PC-9 (cell line): Measurements from ENCODE around the gene LHX8. TPM values are rescaled to one million over a fixed set of nuclear protein-coding genes. Genes with fewer than 3 reads are reported as not detected.
"Not testable (repeated sequence)": the region's sequence is repeated elsewhere in the genome, so short reads cannot be mapped to it uniquely, and the experiment has no call there.

Source experiments
- BruUV-seq: library from RNA; stranded (reverse); fragments of 400-500 nt; replicated peaks from 2 replicates; lab custom pipeline; 2021; lab: Mats Ljungman, UMichigan
- CTCF ChIA-PET: fragments of 300-600 bp; sonication (Branson Sonifier 250); formaldehyde crosslinking; loops from one replicate; lab custom pipeline; 2022; ENCODE audit warnings: antibody characterized with exemption; lab: Charles Lee
- POLR2A ChIA-PET: fragments of 300-600 bp; sonication (Branson Sonifier 250); formaldehyde crosslinking; loops from one replicate; lab custom pipeline; 2022; ENCODE audit warnings: antibody characterized with exemption; ENCODE audit not compliant: unreplicated experiment; lab: Charles Lee
- DNase-seq, 2 experiments: peaks; one replicate each; pipeline versions ENCODE4 v3.0.0 to v3.0.0-alpha.2; 2015 to 2022; ENCODE audit warnings: mixed read lengths in 1 of 2
- H2AFZ ChIP-seq: fragments of 200-600 bp; sonication (generic); 2 replicates; pipeline ENCODE4 v1.8.1; 2017; ENCODE audit warnings: antibody characterized with exemption
- H3F3A ChIP-seq: fragments of 200-600 bp; sonication (generic); 2 replicates; pipeline ENCODE4 v1.8.1; 2017; ENCODE audit warnings: antibody characterized with exemption, mild to moderate bottlenecking, low read depth; ENCODE audit not compliant: insufficient read depth
- H3K27ac ChIP-seq: fragments of 200-600 bp; sonication (generic); 2 replicates; pipeline ENCODE4 v1.6.1; 2016; ENCODE audit warnings: mixed run types
- H3K27me3 ChIP-seq: fragments of 200-600 bp; sonication (generic); 2 replicates; pipeline ENCODE4 v1.6.1; 2016; ENCODE audit warnings: low read depth, mixed run types; ENCODE audit not compliant: insufficient read depth
- H3K36me3 ChIP-seq: fragments of 200-600 bp; sonication (generic); 2 replicates; pipeline ENCODE4 v1.6.1; 2016; ENCODE audit warnings: low read depth, mixed run types
- H3K4me1 ChIP-seq: fragments of 200-600 bp; sonication (generic); replicated peaks from 2 replicates; pipeline ENCODE4 v1.6.1; 2016; ENCODE audit warnings: mixed run types; ENCODE audit not compliant: insufficient read depth
- H3K4me2 ChIP-seq: fragments of 200-600 bp; sonication (generic); 2 replicates; pipeline ENCODE4 v1.6.1; 2017; ENCODE audit warnings: mixed run types
- H3K4me3 ChIP-seq: fragments of 200-600 bp; sonication (generic); 2 replicates; pipeline ENCODE4 v1.6.1; 2016; ENCODE audit warnings: mixed run types
- H3K79me2 ChIP-seq: fragments of 200-600 bp; sonication (generic); 2 replicates; pipeline ENCODE4 v1.6.1; 2017; ENCODE audit warnings: low read depth, mixed run types
- H3K9me2 ChIP-seq: fragments of 200-600 bp; sonication (generic); 2 replicates; pipeline ENCODE4 v1.8.1; 2017; ENCODE audit warnings: mild to moderate bottlenecking; ENCODE audit not compliant: insufficient read depth
- H3K9me3 ChIP-seq: fragments of 200-600 bp; sonication (generic); 2 replicates; pipeline ENCODE4 v1.8.1; 2016; ENCODE audit warnings: low read depth; ENCODE audit not compliant: insufficient read depth
- H4K20me1 ChIP-seq: fragments of 200-600 bp; sonication (generic); 2 replicates; pipeline ENCODE4 v1.8.1; 2017; ENCODE audit not compliant: insufficient read depth
- EZH2 ChIP-seq: fragments of 200-600 bp; sonication (generic); IDR thresholded peaks from 2 replicates; pipeline ENCODE4 v1.8.0; 2017; ENCODE audit warnings: antibody characterized with exemption, low read depth
- intact Hi-C: fragments of 100-400 bp; cut with micrococcal nuclease; formaldehyde crosslinking; loops from one replicate; pipeline ENCODE4 v1.10.0; 2022; ENCODE audit not compliant: unreplicated experiment
- total RNA-seq: library from RNA; stranded (reverse); gene quantifications from 2 replicates; pipeline ENCODE4 v1.2.3, GENCODE V29; 2021
- TF ChIP-seq, protein P1 (sequence below): fragments of 200-600 bp; sonication (generic); conservative IDR thresholded peaks from 2 replicates; pipeline ENCODE4 v1.6.1; 2017; ENCODE audit warnings: mixed run types, antibody characterized with exemption, mild to moderate bottlenecking, moderate library complexity

LHX8 gene
- total RNA-seq, 1 experiment from 2014 or later, result not detected

DNA sequence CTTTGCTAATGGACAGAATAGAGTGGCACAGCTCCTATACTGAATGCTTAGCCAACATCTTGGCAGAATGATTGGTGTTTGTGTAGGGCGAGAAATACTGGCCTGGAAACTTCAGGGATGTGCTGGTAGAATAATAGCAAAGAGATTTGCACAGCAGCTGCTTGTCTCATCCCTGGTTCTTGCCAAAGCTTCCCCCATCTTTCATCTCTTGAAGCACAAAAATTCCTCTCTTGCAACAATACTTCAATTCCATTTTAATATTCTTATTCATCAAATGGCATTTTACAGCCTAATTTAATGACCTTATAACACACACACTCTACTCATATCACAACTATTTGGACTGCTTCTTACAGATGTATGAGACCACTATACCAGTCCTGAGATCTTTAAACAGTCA is 37.7 kb downstream of the LHX8 start:
- Histone ChIP-seq H3F3A (no peaks in the 10 kb centered on the region), H3K27ac (no peak overlapping the region), H3K27me3 (no peaks in the 10 kb centered on the region), H3K4me3 (no peak overlapping the region), H3K36me3 (no peaks in the 10 kb centered on the region), H2AFZ (no peak overlapping the region), H3K4me1 (no peaks in the 10 kb centered on the region), H3K9me2 (no peaks in the 10 kb centered on the region), H4K20me1 (no peaks in the 10 kb centered on the region), H3K4me2 (no peak overlapping the region), H3K79me2 (no peaks in the 10 kb centered on the region), H3K9me3 (no peaks in the 10 kb centered on the region)
- intact Hi-C loops, result no loop called here
- DNase-seq, result no peak
- CTCF ChIA-PET, result no interaction called here
- POLR2A ChIA-PET, result no interaction called here
- TF ChIP-seq, protein P1, sequence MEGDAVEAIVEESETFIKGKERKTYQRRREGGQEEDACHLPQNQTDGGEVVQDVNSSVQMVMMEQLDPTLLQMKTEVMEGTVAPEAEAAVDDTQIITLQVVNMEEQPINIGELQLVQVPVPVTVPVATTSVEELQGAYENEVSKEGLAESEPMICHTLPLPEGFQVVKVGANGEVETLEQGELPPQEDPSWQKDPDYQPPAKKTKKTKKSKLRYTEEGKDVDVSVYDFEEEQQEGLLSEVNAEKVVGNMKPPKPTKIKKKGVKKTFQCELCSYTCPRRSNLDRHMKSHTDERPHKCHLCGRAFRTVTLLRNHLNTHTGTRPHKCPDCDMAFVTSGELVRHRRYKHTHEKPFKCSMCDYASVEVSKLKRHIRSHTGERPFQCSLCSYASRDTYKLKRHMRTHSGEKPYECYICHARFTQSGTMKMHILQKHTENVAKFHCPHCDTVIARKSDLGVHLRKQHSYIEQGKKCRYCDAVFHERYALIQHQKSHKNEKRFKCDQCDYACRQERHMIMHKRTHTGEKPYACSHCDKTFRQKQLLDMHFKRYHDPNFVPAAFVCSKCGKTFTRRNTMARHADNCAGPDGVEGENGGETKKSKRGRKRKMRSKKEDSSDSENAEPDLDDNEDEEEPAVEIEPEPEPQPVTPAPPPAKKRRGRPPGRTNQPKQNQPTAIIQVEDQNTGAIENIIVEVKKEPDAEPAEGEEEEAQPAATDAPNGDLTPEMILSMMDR, result no peak
- no TSS peak for BruUV-seq

DNA sequence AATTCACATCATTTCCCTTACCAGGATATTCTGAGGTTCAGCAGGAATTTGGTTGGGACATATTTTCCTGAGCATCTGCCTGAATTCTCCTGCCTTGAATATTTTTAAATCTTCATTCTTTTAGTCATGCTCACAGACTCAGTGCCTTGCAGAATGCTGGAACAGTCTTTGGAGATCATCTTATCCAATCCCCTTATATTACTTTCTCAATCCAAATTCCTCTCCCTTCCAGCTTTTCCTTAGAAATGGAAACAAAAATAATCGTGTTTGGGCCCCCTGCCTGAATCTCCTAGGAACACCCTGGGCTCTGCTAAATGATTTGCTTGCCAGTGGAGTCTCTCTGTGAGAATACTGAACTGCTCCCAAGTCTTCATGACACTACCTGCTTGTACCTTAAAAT is 38.4 kb downstream of the LHX8 start:
- no peaks in the 10 kb centered on the region for H3F3A ChIP-seq
- no peaks in the 10 kb centered on the region for H3K79me2 ChIP-seq
- no peaks in the 10 kb centered on the region for H3K9me3 ChIP-seq
- no peak overlapping the region for H3K4me3 ChIP-seq
- ChIA-PET POLR2A (no interaction called here), CTCF (no interaction called here)
- H3K4me2 ChIP-seq, result no peak overlapping the region
- H2AFZ ChIP-seq, result no peak overlapping the region
- H3K27ac ChIP-seq, result no peak overlapping the region
- no peaks in the 10 kb centered on the region for H4K20me1 ChIP-seq
- no peaks in the 10 kb centered on the region for H3K36me3 ChIP-seq
- DNase-seq, result no peak
- TF ChIP-seq, protein P1, result no peak
- TF ChIP-seq EZH2, result no peak
- intact Hi-C loops, result no loop called here
- no peaks in the 10 kb centered on the region for H3K4me1 ChIP-seq
- no peaks in the 10 kb centered on the region for H3K27me3 ChIP-seq
- no peaks in the 10 kb centered on the region for H3K9me2 ChIP-seq
- no TSS peak for BruUV-seq

DNA sequence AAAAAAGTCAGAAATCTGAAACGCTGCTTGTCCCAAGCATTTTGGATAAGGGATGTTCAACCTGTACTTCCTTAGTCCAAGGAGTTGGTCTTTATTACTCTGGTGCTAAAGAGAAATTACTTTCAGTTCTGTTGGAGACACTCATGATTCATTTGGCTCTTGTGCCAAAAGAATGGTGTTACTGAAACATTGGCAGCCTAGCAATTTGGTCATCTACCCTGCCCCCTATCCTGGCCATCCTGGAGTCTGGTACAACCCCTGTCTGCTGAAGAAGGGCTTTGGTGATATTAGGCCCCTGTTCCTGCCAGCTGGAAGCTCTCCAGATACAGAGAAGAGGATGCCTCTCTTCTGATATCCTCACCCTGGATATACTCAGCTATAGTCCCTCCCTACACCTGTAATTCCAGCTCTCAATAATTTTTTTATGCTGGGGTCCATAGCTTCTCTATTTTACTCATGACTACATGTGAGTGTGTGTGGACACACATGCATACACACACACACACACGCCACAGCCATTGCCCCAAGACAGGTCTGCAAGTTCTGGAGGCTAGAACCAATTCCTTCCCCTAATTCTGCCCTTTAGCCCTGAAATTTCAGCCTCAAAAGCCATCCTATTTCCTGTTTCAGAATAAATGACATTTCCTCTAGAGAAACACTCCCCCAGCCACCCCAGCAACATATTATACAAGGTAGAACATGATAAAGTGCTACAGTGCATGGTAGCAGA is 40.0 kb downstream of the LHX8 start:
- POLR2A ChIA-PET, result interaction anchor here (0.7 kb wide), 1 partner anchor 108 kb away, joined by 5 read pairs; no protein-coding TSS in a partner anchor

DNA sequence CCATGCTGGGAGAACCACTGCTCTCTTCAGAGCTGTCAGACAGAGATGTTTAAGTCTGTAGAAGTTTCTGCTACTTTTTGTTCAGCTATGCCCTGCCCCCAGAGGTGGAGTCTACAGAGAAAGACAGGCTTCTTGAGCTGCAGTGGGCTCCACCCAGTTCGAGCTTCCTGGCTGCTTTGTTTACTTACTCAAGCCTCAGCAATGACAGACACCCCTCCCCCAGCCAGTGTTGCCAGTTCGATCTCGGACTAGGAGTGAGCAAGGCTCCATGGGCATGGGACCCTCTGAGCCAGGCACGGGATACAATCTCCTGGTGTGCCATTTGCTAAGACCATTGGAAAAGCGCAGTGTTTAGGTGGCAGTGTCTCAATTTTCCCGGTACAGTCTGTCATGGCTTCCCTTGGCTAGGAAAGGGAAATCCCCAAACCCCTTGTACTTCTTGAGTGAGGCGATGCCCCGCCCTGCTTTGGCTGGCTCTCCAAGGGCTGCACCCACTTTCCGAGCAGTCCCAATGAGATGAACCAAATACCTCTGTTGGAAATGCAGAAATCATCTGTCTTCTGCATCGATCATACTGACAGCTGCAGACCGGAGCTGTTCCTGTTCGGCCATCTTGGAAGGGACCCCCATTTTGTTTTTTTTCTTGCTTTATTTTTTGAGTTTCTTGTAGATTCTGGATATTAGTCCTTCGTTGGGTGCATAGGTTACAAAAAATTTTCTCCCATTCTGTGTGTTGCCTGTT is 47.2 kb downstream of the LHX8 start:
- H3K4me2 ChIP-seq, result peak overlapping the region; percentile 56
- H4K20me1 ChIP-seq, H3K4me3 ChIP-seq, POLR2A ChIA-PET, H3K79me2 ChIP-seq, H2AFZ ChIP-seq, intact Hi-C loops, CTCF ChIA-PET, H3K27ac ChIP-seq, DNase-seq, BruUV-seq, H3K4me1 ChIP-seq, H3K9me3 ChIP-seq, H3K9me2 ChIP-seq, H3K36me3 ChIP-seq, H3K27me3 ChIP-seq, H3F3A ChIP-seq: not testable (repeated sequence)

More for the DNA sequence above, 40.0 kb downstream of the LHX8 start:
- H3K4me1 ChIP-seq, result no peaks in the 10 kb centered on the region
- no peaks in the 10 kb centered on the region for H3K36me3 ChIP-seq
- CTCF ChIA-PET, result no interaction called here
- no peak overlapping the region for H3K4me2 ChIP-seq
- no peak overlapping the region for H3K27ac ChIP-seq
- H2AFZ ChIP-seq, result no peak overlapping the region
- BruUV-seq, result no TSS peak
- no peaks in the 10 kb centered on the region for H3K79me2 ChIP-seq
- H3K9me2 ChIP-seq, result no peaks in the 10 kb centered on the region
- H3K27me3 ChIP-seq, result no peaks in the 10 kb centered on the region
- no peak for DNase-seq
- H3F3A ChIP-seq, result no peaks in the 10 kb centered on the region
- TF ChIP-seq, protein P1, result no peak
- TF ChIP-seq EZH2, result no peak
- no peaks in the 10 kb centered on the region for H3K9me3 ChIP-seq
- H4K20me1 ChIP-seq, result no peaks in the 10 kb centered on the region
- no peak overlapping the region for H3K4me3 ChIP-seq
- intact Hi-C loops, result no loop called here
